Keratinocyte (primary cell): Measurements from ENCODE around the gene SMG6. TPM values are rescaled to one million over a fixed set of nuclear protein-coding genes. Genes with fewer than 3 reads are reported as not detected.
A peak's percentile ranks its signal among the peaks of the same experiment; 100 is the strongest.

Source experiments
- DNase-seq: peaks from one replicate; pipeline ENCODE4 v3.0.0-alpha.2; 2011; ENCODE audit warnings: low read depth, missing footprints, low spot score
- FAIRE-seq: peaks from 2 replicates; lab custom pipeline; 2011; peaks lifted over from hg19 to GRCh38; lab: Jason Lieb, UNC
- H2AFZ ChIP-seq: 2 replicates; pipeline ENCODE4 v1.6.0; 2012; ENCODE audit warnings: low read length, control low read depth, inconsistent platforms; ENCODE audit not compliant: control insufficient read depth
- H3K27ac ChIP-seq: 2 replicates; pipeline ENCODE4 v1.5.1; 2011; ENCODE audit warnings: low read length; ENCODE audit not compliant: control insufficient read depth, insufficient read depth
- H3K27me3 ChIP-seq: 3 replicates; pipeline ENCODE4 v1.6.0; 2011; ENCODE audit warnings: low read length; ENCODE audit not compliant: control insufficient read depth, insufficient read depth; ENCODE audit errors: extremely low read depth
- H3K36me3 ChIP-seq, 2 experiments: 2 replicates in 1 of 2; 3 replicates in 1 of 2; pipeline ENCODE4 v1.5.1; 2011; ENCODE audit warnings: low read length in 2 of 2, mild to moderate bottlenecking in 1 of 2; ENCODE audit not compliant: control insufficient read depth in 2 of 2, insufficient read depth in 2 of 2; ENCODE audit errors: extremely low read depth in 1 of 2
- H3K4me1 ChIP-seq: 3 replicates; pipeline ENCODE4 v1.5.1; 2011; ENCODE audit warnings: low read length; ENCODE audit not compliant: control insufficient read depth, insufficient read depth; ENCODE audit errors: extremely low read depth
- H3K4me2 ChIP-seq: 3 replicates; pipeline ENCODE4 v1.6.0; 2011; ENCODE audit warnings: low read depth, low read length; ENCODE audit not compliant: control insufficient read depth, insufficient read depth; ENCODE audit errors: extremely low read depth
- H3K4me3 ChIP-seq, 3 experiments: fragments of 200-600 bp in 1 of 3; sonication (generic) in 1 of 3; 2 replicates in 2 of 3; 3 replicates in 1 of 3; pipeline ENCODE4 v1.5.1; 2011 to 2016; ENCODE audit warnings: low read length in 3 of 3, mild to moderate bottlenecking in 3 of 3, control low read depth in 2 of 3, inconsistent platforms in 1 of 3, low read depth in 1 of 3, mixed read lengths in 1 of 3, mixed run types in 1 of 3, moderate library complexity in 1 of 3; ENCODE audit not compliant: control insufficient read depth in 2 of 3, insufficient read depth in 2 of 3; ENCODE audit errors: extremely low read depth in 1 of 3
- H3K79me2 ChIP-seq: 2 replicates; pipeline ENCODE4 v1.6.0; 2012; ENCODE audit warnings: low read length; ENCODE audit not compliant: control insufficient read depth, insufficient read depth
- H3K9ac ChIP-seq: 3 replicates; pipeline ENCODE4 v1.6.0; 2011; ENCODE audit warnings: low read length; ENCODE audit not compliant: control insufficient read depth, insufficient read depth; ENCODE audit errors: extremely low read depth
- H3K9me1 ChIP-seq: 3 replicates; pipeline ENCODE4 v1.6.0; 2011; ENCODE audit warnings: low read length; ENCODE audit not compliant: control insufficient read depth, insufficient read depth; ENCODE audit errors: extremely low read depth
- H3K9me3 ChIP-seq: 2 replicates; pipeline ENCODE4 v1.5.1; 2012; ENCODE audit warnings: low read depth, low read length; ENCODE audit not compliant: control insufficient read depth
- H4K20me1 ChIP-seq: 3 replicates; pipeline ENCODE4 v1.6.0; 2011; ENCODE audit warnings: low read length; ENCODE audit not compliant: control insufficient read depth, insufficient read depth; ENCODE audit errors: extremely low read depth
- CTCF ChIP-seq, 3 experiments: IDR thresholded peaks in 1 of 3; conservative IDR thresholded peaks in 1 of 3; optimal IDR thresholded peaks in 1 of 3; 2 replicates in 2 of 3; 3 replicates in 1 of 3; pipeline versions ENCODE3 to v1.5.1; 2011; ENCODE audit warnings: low read length in 3 of 3, mild to moderate bottlenecking in 3 of 3, moderate library complexity in 2 of 3, control low read depth in 1 of 3, inconsistent platforms in 1 of 3; ENCODE audit not compliant: insufficient read depth in 2 of 3; ENCODE audit errors: extremely low read depth in 1 of 3
- EZH2 ChIP-seq: IDR thresholded peaks from one replicate; pipeline ENCODE4 v1.6.1; 2012; ENCODE audit warnings: inconsistent platforms, mild to moderate bottlenecking, low read length, moderate library complexity
- dilution Hi-C: fragments of 300-500 bp; cut with MboI; formaldehyde crosslinking; loops from one replicate; pipeline ENCODE4 v1.7.0; 2020; ENCODE audit warnings: low sequenced_read_pairs; ENCODE audit not compliant: extremely low pct_ligation_motif_present
- polyA plus RNA-seq, 5 experiments: library from polyadenylated mRNA; depleted of rRNA in 3 of 5; stranded (reverse) in 3 of 5; stranded (forward) in 1 of 5; unstranded in 1 of 5; fragments of >200 nt; gene quantifications; 1 replicate in 1 of 5; 2 replicates in 3 of 5; 3 replicates in 1 of 5; pipeline versions ENCODE4 v1.2.1 to v1.2.3, GENCODE V29; 2011 to 2012; ENCODE audit warnings: missing spikeins in 2 of 5, low read depth in 1 of 5, low replicate concordance in 1 of 5

The SMG6 gene
- polyA plus RNA-seq, 1 donor (not counting 4 experiments of a cell fraction or from before 2014, with no cell fraction given), result 3.6 TPM

GRCh38 chr17:2210726-2211125, 92.9 kb downstream of the SMG6 start:
- Histone ChIP-seq H3K4me2 (no peak overlapping the region), H4K20me1 (no peaks in the 10 kb centered on the region), H3K36me3 (peaks cover under 1 to 2% of the 10 kb centered on the region in 2 experiments), H3K9me3 (no peaks in the 10 kb centered on the region), H2AFZ (no peak overlapping the region), H3K79me2 (no peaks in the 10 kb centered on the region), H3K4me1 (peaks cover 31% of the 10 kb centered on the region), H3K27me3 (no peaks in the 10 kb centered on the region), H3K9ac (no peak overlapping the region), H3K4me3 (no peak overlapping the region), H3K27ac (no peak overlapping the region), H3K9me1 (peaks cover 2% of the 10 kb centered on the region)
- dilution Hi-C loops, result no loop called here
- no peak for TF ChIP-seq CTCF (optimal IDR thresholded peaks at IDR 0.05 in 1 of 3, IDR thresholded peaks at IDR 0.05 in 1 of 3, conservative IDR thresholded peaks at IDR 0.05 in 1 of 3; ENCODE audit: extremely low read depth in 1 of 3, insufficient read depth in 2 of 3, low read length in 3 of 3)
- TF ChIP-seq EZH2, result no peak
- FAIRE-seq (no peak), DNase-seq (no peak)

- Histone ChIP-seq H3K79me2 (no peaks in the 10 kb centered on the region), H3K27ac (peak overlapping the region; percentile 53)
- dilution Hi-C loops, result no loop called here
Measured at GRCh38 chr17:2207815-2208515, 95.6 kb downstream of the SMG6 start.

More at GRCh38 chr17:2207815-2208515, 95.6 kb downstream of the SMG6 start:
- Histone ChIP-seq H3K9me3 (no peaks in the 10 kb centered on the region), H3K9me1 (peaks cover 2% of the 10 kb centered on the region), H2AFZ (no peak overlapping the region), H4K20me1 (no peaks in the 10 kb centered on the region), H3K4me3 (no peak overlapping the region), H3K27me3 (no peaks in the 10 kb centered on the region), H3K36me3 (peaks cover 0 to 2% of the 10 kb centered on the region in 2 experiments), H3K4me1 (peaks cover 29% of the 10 kb centered on the region), H3K9ac (peak overlapping the region; percentile 26), H3K4me2 (peak overlapping the region; percentile 44)
- DNase-seq (no peak), FAIRE-seq (peak; percentile 91)
- no peak for TF ChIP-seq EZH2
- TF ChIP-seq CTCF (optimal IDR thresholded peaks at IDR 0.05 in 1 of 3, IDR thresholded peaks at IDR 0.05 in 1 of 3, conservative IDR thresholded peaks at IDR 0.05 in 1 of 3; ENCODE audit: extremely low read depth in 1 of 3, insufficient read depth in 2 of 3, low read length in 3 of 3), result peak in 1 of 3 experiments; percentile 16
